Sciatic nerve (tissue), 2 donors: ENCODE results near the gene MAML2. TPM values are rescaled to one million over a fixed set of nuclear protein-coding genes. Genes with fewer than 3 reads are reported as not detected.

Source experiments
- ATAC-seq: fragments of 200-7000 bp; cut with Tn5 transposase; one replicate; pipeline ENCODE4 v1.9.1; 2020; ENCODE audit warnings: mild to moderate bottlenecking, moderate library complexity
- DNase-seq: peaks from one replicate; pipeline ENCODE4 v3.0.0-alpha.2; 2020; ENCODE audit warnings: low spot score
- intact Hi-C: fragments of 100-400 bp; cut with DNase I; formaldehyde crosslinking; loops from one replicate; pipeline ENCODE4 v1.14.2; 2022
- total RNA-seq: library from RNA; stranded (reverse); fragmentation: NEBNext Ultra II Directional; extraction: Animal tissue kit (Norgen Biotek cat#: 25700); gene quantifications from one replicate; pipeline ENCODE4 v1.2.1, GENCODE V29; 2021
- donor health status: DM: no; HTN: no; CAD: no.
- donor health status: DM: no; HTN: no; CAD: no.

MAML2 gene
- total RNA-seq, 1 donor from 2014 or later = 30.4 TPM

DNA sequence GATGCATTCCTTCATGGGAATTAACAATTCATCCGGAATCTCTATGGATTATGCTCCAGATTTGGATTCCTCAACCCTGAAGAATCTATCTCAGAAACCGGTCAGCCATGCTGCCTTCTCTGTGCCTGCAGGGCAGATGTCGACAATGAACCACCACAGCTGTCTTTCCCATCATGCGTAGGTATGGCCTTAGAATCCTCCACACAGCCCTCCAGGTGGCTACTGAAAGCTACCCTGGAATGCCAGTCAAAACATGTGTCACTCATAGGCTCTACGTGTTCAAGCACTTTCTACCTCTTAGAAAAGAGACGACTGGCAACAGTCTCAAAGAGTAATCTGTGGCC lies 19.4 kb downstream of the MAML2 start:
- intact Hi-C loops = no loop called here
- ATAC-seq (no peak), DNase-seq (no peak)

- ATAC-seq = no peak
Measured at GRCh38 chr11:96322775-96323641, 20.0 kb downstream of the MAML2 start.

GRCh38 chr11:96321091-96321490 lies 21.9 kb downstream of the MAML2 start:
- intact Hi-C loops = no loop called here
- DNase-seq (no peak), ATAC-seq (no peak)

More at GRCh38 chr11:96322775-96323641, 20.0 kb downstream of the MAML2 start:
- intact Hi-C loops = no loop called here
- no peak for DNase-seq

GRCh38 chr11:96319898-96320656 lies 22.9 kb downstream of the MAML2 start:
- DNase-seq (no peak), ATAC-seq (no peak)
- intact Hi-C loops = no loop called here

- no peak for DNase-seq
- intact Hi-C loops = no loop called here
- no peak for ATAC-seq
Measured at GRCh38 chr11:96318850-96319249, 24.1 kb downstream of the MAML2 start.

DNA sequence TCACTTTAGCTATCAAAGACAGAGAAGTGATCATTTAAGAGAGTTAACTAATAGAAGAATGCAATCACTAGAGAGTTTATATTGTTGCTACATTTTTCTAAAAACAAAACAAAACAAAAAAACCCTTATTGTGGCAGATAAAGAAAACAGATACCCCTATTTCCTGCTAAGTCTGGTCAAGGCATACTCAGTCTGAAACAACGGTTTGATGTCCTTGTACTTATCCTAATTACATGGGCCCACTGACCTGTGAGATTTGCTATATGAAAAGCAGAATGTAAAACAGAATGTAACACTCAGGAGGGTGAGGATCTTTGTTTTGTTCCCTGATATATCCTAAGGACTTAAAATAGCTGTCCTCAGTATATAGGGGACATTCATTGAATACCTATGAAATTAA lies 24.6 kb downstream of the MAML2 start:
- no peak for ATAC-seq
- intact Hi-C loops = no loop called here
- DNase-seq = no peak

DNA sequence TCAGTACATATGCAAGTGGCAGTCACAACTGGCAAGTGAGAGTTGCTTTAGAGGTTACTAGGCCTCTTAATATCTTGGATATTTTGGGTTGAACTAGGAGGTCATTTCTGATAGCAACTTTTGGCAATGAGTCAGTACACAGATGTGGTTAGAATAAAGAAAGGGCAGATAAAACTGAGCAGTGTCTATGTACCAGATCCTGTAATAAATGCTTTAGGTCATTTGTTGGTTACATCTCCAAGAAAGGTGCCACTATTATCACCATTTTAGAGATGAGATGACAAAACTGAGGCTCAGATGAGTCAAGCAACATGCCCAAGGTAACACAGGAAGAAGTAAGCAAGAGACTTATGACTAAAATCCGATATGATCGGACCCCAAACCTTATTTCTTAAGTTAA lies 25.0 kb downstream of the MAML2 start:
- no peak for DNase-seq
- no peak for ATAC-seq
- intact Hi-C loops = no loop called here

DNA sequence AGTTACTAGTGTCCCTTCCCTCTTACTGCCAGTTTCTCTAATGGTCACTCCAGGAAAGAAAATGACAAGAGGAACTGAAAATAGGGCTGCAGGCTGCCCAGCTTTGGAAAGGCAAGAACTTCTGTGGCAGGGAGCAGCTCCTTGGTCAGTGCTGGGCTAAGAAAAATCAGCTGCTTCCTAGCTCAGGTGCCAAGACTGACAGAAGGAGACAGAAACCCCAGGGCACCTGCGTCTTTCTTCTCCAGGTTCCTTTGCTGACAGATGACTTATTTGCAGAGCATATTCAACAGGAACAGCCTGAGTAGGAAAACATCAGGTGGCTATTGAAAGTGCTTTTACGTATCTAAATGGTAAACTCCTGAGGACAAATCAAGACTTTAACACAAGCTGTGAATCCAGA lies 25.4 kb downstream of the MAML2 start:
- DNase-seq (no peak), ATAC-seq (peak; percentile 42)
- intact Hi-C loops = no loop called here

DNA sequence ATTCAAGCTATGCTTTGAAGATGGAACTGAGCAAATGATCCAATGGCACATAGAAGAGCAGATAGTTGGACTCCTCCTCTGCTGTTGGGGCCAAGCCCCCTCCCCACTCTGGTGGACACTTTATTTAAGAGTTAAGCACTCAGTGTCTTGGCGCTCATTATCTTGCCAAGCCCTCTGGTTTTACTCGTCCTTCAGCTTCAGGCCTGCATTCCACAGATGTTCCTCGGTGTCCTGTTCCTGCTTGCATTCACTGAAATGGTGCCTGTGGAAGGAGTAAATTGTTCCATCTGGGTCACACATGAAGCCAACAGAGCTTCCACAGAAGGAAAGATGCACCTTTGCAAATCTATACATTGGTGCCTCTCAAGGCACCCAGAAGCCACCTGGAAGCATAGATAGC lies 26.1 kb downstream of the MAML2 start:
- intact Hi-C loops = no loop called here
- ATAC-seq = no peak

DNA sequence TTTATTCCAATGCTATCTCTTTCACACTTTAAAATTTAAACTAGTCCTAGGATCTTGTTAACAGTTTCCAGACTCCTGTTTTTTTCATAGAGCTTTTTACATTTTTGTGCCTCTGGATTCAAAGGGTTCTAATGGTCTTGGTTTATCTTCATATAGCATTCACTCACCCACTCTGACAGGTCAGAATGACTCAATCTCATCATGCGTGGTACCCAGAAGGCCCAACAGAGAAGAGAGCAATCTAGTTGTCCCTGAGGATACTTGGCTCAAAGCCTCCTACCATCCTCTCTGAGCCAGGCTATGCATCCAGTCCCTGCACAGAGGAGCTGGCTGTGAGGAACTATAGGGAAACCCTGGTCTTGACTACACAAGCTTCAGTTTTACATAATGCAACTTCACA lies 27.5 kb downstream of the MAML2 start:
- DNase-seq (no peak), ATAC-seq (no peak)
- intact Hi-C loops = no loop called here

More for the DNA sequence above, 26.1 kb downstream of the MAML2 start:
- no peak for DNase-seq

DNA sequence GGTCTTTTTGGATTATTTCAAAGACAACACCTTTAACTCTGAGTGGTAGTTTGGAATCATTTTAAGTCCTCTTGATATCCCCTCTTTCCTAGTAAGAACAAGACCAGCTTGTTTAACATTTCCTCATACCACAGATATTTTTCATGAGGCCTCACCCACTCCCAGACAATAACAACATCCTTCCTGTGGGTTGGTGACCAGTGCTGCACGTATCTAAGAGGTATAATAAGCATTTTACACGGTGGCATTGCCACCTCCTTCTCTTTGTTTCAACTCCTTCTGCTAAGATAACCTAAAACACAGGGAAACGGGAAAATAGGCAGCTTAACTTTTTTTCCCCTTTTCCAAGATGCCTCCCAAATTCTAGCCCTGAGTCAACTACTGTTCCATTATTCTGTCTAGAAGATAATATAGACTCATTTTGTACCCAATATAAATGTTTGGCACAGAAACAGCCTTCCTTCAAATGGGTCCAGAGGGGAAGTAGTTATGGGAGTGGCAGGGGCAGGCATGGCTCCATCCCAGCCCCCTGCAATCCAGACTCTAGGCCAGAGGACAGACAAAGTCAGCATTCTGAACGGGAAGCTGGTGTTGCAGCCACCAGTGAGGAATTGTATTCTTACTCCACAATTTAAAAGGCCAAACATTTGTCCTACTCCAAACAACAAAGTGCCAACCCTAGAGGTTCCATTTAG lies 28.5 kb downstream of the MAML2 start:
- intact Hi-C loops = no loop called here
- DNase-seq (no peak), ATAC-seq (peak; percentile 52)

GRCh38 chr11:96313163-96313562 lies 29.8 kb downstream of the MAML2 start:
- no peak for DNase-seq
- intact Hi-C loops = no loop called here
- ATAC-seq = no peak

DNA sequence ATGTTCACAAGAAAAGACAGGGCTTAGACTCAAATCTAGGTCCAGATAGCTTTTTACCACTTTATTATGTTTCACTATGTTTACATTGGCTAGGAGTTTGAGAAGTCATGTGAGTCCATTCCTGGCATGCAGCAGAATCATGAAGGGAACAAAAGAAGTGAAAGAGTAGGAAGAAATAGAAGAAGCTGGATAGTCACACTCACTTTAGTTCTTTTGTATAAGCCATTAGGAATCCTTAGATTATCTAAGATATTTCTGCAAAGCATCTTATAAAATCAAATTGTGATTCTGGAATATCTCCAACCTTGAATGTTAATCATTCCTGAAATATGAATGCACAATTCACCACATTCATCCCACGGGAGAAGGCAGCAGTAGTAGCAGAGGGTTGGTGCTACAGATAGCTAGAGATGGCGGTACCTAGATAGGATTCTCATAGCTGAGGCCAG lies 31.9 kb downstream of the MAML2 start:
- DNase-seq = no peak
- peak; percentile 25 for ATAC-seq
- intact Hi-C loops = no loop called here

DNA sequence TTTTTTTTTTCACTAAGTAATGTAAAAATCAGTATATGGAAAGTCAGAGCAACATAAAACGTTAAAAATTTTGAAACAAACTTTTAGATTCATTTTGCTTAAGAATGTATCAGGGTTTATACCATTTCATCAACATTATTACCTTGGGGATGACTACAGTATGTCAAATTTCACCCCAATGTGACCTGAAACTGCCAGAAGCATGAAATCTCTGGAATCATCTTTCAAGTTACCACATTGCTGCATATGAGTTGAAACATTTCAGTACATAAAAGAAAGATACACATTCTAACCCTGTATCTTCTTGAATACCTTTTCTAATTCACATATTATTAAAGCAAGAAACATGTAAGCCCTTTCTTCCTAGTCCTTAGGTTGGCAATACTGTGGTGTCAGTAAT lies 32.8 kb downstream of the MAML2 start:
- no peak for DNase-seq
- no peak for ATAC-seq
- intact Hi-C loops = no loop called here

- ATAC-seq (no peak), DNase-seq (no peak)
- intact Hi-C loops = no loop called here
Measured at GRCh38 chr11:96309643-96310017, 33.4 kb downstream of the MAML2 start.

DNA sequence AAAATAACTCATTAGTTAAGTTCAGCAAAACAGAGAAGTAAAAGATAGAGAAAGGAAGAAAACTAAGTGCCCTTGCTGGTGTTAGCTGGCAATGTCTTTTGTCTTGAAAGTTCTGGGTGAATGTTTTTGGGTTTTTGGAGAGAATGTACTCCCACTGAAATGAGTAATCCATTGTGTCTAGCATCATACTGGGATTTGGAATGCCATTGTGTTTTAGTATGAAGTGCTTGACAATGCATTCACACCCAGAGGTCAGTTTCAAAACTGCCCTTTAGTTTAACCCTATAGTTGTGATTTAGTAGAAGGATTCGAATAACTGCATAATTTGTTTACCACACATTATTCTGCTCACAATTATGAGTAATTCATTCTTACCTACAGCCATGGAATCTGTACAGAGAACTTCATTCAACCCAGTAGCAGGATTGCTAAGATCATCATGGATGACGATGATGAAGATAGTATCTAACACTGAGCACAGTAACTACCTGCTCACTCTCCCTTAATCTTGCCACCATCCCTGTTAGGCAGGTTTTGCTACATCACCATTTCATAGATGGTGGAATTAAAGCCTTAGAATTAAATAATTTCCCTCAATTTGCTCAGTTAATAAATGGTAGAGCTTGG lies 33.9 kb downstream of the MAML2 start:
- ATAC-seq = no peak
- intact Hi-C loops = no loop called here

GRCh38 chr11:96307776-96308140 lies 35.2 kb downstream of the MAML2 start:
- peak; percentile 14 for ATAC-seq
- intact Hi-C loops = no loop called here

More for the DNA sequence above, 33.9 kb downstream of the MAML2 start:
- DNase-seq = no peak

DNA sequence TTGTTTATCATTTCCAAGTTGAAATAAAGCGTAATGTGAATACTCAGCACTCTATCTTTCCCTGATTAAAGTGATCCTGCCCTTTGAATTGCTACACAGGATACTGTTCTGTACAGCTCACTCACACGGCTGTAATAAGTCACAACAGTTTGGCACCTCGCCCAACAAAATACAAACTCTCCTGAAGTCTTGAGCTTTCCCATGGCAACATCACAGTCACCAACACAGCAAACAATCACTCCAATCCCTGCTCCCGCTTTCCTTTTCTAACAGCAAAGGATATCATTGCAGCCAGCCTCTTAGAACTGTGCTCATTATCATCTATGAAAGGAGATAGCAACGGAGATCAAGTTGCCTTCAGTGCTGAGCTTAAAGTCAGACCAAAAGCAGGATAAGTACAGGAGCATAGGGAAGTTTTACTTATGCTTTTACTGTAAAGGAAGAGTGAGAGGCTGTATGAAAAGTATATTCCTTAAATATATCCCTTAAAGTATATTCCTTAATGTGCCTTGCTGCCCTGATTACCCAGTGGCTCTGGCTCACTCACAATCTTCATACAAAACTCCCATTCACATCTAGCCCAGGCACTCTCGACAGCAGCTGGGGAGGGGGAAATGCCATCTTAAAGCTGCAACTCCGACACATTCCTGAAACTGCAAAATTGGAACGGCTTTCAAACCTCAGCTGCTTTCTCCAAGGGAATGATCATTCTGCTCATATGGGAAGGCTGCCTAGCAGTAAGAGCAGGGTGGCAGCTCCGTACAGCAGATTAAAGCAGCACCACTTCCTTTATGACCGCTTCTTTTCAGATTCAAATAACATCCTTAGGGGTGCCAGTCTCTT lies 35.8 kb downstream of the MAML2 start:
- intact Hi-C loops = no loop called here
- DNase-seq (peak; percentile 86), ATAC-seq (peak; percentile 96)

More at GRCh38 chr11:96307776-96308140, 35.2 kb downstream of the MAML2 start:
- no peak for DNase-seq

- intact Hi-C loops = no loop called here
- no peak for DNase-seq
- peak; percentile 16 for ATAC-seq
Measured at GRCh38 chr11:96306600-96306932, 36.4 kb downstream of the MAML2 start.
